ENCODE measurements around the gene LNPK.

The LNPK gene

DNA sequence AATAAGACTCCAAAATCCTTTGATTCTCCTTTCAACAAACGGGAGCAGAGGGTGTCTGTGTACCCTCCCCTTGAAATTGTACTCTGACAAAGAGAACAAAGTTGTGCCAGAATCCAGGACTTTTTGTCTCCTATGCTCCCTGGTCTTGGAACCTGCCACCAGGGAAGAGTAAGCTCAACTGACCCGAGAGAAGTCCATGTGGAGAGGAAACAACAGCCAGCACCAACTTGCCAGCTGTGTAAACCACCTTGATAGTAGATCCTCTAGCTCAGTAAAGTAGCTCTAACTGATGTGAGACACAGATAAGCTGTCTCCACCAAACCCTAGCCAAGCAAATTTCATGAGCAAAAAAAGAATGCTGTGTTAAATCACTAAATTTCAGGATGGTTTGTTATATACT is 46.9 kb downstream of the LNPK start:
- intact Hi-C loops (cut with micrococcal nuclease), result no loop called here
- H3K4me3 Mint-ChIP-seq, result no peak overlapping the region
- no peaks in the 10 kb centered on the region for H3K4me1 Mint-ChIP-seq (ENCODE audit: low read depth)
- peaks cover 69% of the 10 kb centered on the region for H3K36me3 Mint-ChIP-seq (ENCODE audit: low read depth)
- H3K27ac Mint-ChIP-seq, result no peak overlapping the region
- H3K9me3 Mint-ChIP-seq, result no peaks in the 10 kb centered on the region
- H3K27me3 Mint-ChIP-seq, result no peaks in the 10 kb centered on the region

DNA sequence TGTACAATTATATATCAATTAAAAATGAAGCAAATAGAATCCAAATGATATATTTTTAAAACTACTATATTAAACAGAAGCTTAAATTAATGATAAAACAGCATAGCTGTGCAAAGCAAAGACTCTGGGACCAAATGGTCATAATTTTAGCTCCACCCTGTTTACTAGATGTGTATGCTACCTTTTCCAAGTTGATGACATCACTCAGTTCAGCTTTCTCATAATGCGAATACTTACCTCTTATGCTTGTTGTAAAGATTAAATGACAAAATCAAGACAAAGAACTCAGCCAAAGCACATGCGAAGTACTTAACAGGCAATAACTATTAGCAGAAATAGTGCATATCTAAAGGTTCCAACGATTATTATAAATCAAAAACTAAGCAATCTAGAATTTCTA is 51.6 kb downstream of the LNPK start:
- Mint-ChIP-seq H3K4me3 (no peak overlapping the region), H3K27ac (no peak overlapping the region), H3K9me3 (no peaks in the 10 kb centered on the region), H3K36me3 (ENCODE audit: low read depth) (peaks cover 32% of the 10 kb centered on the region), H3K27me3 (no peaks in the 10 kb centered on the region), H3K4me1 (ENCODE audit: low read depth) (no peaks in the 10 kb centered on the region)
- intact Hi-C loops (cut with micrococcal nuclease), result no loop called here

DNA sequence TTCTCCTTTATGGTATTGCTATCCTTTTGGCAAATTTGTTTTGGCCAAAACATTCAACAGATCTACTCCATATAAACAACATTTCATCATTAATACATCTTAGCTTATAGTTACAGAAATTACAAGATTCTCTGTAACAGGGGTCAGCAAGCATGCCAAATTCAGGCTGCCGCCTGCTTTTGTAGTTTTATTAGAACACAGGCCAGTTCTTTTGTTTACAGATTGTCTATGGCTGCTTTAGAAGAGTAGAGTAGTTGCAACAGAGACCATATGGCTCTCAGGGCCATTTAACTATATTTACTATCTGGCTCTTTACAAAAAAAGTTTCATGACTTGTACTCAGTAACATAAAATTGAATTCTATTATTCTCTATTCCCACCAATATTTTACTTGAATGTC is 53.9 kb downstream of the LNPK start:
- no peaks in the 10 kb centered on the region for H3K4me1 Mint-ChIP-seq (ENCODE audit: low read depth)
- no peak overlapping the region for H3K27ac Mint-ChIP-seq
- H3K27me3 Mint-ChIP-seq, result no peaks in the 10 kb centered on the region
- H3K36me3 Mint-ChIP-seq (ENCODE audit: low read depth), result peaks cover 28% of the 10 kb centered on the region
- intact Hi-C loops (cut with micrococcal nuclease), result no loop called here
- no peaks in the 10 kb centered on the region for H3K9me3 Mint-ChIP-seq
- no peak overlapping the region for H3K4me3 Mint-ChIP-seq

DNA sequence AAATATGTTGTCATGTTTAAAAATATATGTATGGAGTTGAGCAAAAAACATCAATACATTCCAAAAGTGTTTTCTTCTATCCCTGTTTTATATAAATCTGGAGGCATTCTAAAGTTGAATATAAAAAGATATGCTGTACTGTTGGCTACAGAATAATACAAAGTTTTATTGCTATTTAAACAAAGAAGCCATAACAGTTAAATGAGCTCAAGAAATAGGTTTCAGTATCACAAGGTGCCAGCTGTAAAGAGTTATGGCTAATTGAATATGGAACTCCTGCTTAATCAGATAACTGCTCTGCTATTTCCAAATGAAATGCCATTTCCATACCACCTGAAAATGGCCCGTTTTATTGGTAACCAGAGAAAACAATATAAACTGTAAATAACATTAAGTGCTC is 55.0 kb downstream of the LNPK start:
- Mint-ChIP-seq H3K27me3 (no peaks in the 10 kb centered on the region), H3K36me3 (ENCODE audit: low read depth) (peaks cover 29% of the 10 kb centered on the region), H3K4me3 (no peak overlapping the region), H3K9me3 (peaks cover 3% of the 10 kb centered on the region), H3K27ac (no peak overlapping the region), H3K4me1 (ENCODE audit: low read depth) (no peaks in the 10 kb centered on the region)
- intact Hi-C loops (cut with micrococcal nuclease), result no loop called here

DNA sequence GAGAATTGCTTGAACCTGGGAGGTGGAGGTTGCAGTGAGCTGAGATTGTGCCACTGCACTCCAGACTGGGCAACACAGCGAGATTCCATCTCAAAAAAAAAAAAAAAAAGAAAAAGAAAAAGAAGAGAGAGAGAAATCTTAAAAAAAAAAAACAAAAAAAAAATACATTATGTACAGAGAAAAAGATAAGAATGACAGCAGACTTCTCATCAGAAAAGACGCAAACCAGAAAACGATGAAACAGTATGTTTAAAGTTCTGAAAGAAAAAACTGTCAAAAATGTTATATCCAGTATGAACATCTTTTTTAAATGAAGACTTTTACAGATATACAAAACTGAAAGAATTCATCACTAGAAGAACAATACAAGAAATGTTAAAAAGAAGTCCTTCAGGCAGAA is 60.4 kb downstream of the LNPK start:
- H3K9me3 Mint-ChIP-seq, result peaks cover 10% of the 10 kb centered on the region
- intact Hi-C loops (cut with micrococcal nuclease), result no loop called here

DNA sequence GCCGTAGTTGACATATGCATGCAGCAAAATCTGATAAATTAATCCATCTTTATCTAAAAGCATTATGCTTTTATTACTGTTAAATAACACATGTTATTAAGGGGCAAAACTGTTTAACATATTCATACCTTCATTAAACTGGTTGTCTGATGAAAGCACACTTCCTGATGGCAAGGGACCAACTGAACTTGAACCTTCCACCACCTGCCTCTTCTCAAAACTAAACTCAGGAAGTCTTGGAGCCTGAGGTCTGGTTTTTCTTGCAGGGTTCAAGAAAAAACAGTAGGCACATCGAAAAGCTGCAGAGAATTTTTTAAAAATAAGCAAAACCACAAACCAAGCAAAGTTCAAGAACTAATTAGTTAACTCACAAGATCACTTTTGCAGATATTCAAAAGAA is 64.9 kb downstream of the LNPK start:
- H3K4me1 Mint-ChIP-seq (ENCODE audit: low read depth), result no peaks in the 10 kb centered on the region
- intact Hi-C loops (cut with micrococcal nuclease), result no loop called here
- no peak overlapping the region for H3K4me3 Mint-ChIP-seq
- peaks cover 50% of the 10 kb centered on the region for H3K36me3 Mint-ChIP-seq (ENCODE audit: low read depth)
- H3K27ac Mint-ChIP-seq, result no peak overlapping the region
- peaks cover 8% of the 10 kb centered on the region for H3K9me3 Mint-ChIP-seq
- H3K27me3 Mint-ChIP-seq, result no peaks in the 10 kb centered on the region

More for the DNA sequence above, 60.4 kb downstream of the LNPK start:
- Mint-ChIP-seq H3K27ac (no peak overlapping the region), H3K4me1 (ENCODE audit: low read depth) (no peaks in the 10 kb centered on the region), H3K36me3 (ENCODE audit: low read depth) (peaks cover 47% of the 10 kb centered on the region), H3K4me3 (no peak overlapping the region), H3K27me3 (no peaks in the 10 kb centered on the region)

DNA sequence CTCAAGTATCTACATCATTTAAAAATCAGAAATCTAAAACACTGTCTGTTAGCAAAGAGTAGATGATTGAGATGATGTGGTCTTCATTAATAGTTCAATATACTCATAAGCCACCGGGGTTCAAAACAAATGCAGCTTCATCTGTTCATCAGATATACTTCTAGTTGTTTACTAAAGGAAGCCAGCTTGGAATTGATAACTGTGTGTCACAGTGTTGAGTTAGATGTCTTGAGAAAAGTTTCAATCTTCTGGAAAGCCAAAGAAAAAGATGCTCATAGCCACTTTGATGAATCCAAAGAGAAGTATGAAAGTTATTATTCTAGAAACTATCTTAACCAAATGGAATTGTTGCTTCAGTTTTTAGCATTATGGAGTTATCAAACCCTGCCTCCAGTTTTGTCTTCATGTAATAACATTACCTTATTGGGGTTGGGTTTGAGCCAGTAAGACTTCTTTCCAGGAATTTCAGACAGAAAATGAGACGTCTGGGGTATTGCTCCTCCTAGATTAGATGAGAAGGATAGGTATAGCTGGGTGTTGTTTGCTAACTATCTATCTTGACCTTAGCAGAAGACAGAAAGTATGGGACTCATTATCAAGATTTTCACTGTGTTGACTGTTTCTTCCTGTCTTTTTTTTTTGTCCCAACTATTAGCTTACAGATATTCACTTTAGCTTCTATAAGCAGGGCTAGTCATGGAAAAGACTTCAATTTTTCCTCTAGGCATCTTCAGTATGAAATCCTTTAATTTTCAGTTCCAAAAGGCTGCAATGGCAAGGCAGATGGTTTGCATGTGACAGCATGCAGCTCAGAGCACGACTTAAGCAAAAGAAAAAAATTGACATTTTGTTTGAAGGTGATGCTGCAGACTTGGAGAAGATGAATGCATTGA is 66.5 kb downstream of the LNPK start:
- intact Hi-C loops (cut with micrococcal nuclease), result no loop called here
- H3K4me1 Mint-ChIP-seq (ENCODE audit: low read depth), result no peaks in the 10 kb centered on the region
- H3K27me3 Mint-ChIP-seq, result no peaks in the 10 kb centered on the region
- no peaks in the 10 kb centered on the region for H3K9me3 Mint-ChIP-seq
- H3K4me3 Mint-ChIP-seq, result no peak overlapping the region
- no peak overlapping the region for H3K27ac Mint-ChIP-seq
- peaks cover 34% of the 10 kb centered on the region for H3K36me3 Mint-ChIP-seq (ENCODE audit: low read depth)

DNA sequence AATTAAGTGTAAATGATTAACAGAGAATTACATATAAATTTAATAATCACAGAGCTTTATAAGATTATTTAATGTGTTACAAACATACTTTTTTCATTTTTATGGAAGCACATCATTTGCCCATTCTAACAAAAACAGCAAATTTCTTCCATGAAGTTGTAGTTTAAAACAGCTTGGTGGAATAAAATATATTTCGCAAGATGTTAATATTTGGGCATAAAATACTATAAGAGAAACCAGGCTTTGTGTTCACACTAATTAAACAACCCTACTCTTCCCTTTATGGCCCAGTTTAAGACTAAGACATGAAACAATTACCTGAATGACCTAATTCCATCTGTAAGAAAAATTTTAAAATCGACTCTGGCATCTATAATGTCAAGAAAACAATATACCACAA is 69.4 kb downstream of the LNPK start:
- no peak overlapping the region for H3K27ac Mint-ChIP-seq
- no peak overlapping the region for H3K4me3 Mint-ChIP-seq
- peaks cover 5% of the 10 kb centered on the region for H3K4me1 Mint-ChIP-seq (ENCODE audit: low read depth)
- H3K27me3 Mint-ChIP-seq, result no peaks in the 10 kb centered on the region
- H3K36me3 Mint-ChIP-seq (ENCODE audit: low read depth), result peaks cover 23% of the 10 kb centered on the region
- intact Hi-C loops (cut with micrococcal nuclease), result no loop called here
- H3K9me3 Mint-ChIP-seq, result no peaks in the 10 kb centered on the region

DNA sequence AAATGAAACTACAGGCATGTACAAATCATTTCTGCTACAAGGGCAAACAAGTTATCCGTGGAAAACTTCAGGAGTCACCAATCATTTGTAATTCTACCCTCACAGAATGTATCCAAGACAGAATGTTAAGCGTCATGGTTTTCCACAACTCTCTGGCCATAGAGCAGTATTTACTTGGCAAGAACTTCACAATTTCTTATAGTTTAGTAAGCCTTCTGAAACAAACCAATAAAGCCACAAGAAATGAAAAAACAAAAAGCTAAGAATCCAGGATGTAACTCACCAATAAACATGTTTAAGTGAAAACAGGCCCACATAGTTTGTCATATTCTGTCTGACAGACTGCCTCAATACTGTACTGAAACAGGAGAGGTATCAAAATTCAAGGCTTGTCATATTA is 70.3 kb downstream of the LNPK start:
- Mint-ChIP-seq H3K36me3 (ENCODE audit: low read depth) (peaks cover 25% of the 10 kb centered on the region), H3K4me1 (ENCODE audit: low read depth) (peaks cover 5% of the 10 kb centered on the region), H3K9me3 (no peaks in the 10 kb centered on the region), H3K27ac (no peak overlapping the region), H3K4me3 (no peak overlapping the region), H3K27me3 (no peaks in the 10 kb centered on the region)
- intact Hi-C loops (cut with micrococcal nuclease), result no loop called here

DNA sequence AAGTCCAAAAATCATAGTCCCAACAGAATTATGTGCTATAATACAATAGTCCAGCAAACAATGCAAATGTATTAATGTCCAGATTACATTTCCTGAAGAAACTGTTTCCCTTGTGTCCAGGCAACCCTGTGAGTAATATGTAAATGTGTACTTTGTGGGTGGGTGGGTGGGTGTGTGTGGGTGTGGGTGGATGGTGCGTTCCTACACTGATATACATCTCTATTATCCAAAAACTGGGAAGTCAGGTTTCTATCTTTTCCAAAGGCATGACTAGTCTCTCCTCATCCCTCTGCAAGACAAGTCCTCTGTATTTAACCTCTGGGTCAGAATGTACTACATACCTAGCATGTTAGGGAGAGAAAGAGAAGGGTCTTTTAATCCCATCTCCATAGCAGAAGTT is 71.6 kb downstream of the LNPK start:
- Mint-ChIP-seq H3K4me3 (no peak overlapping the region), H3K36me3 (ENCODE audit: low read depth) (peaks cover 29% of the 10 kb centered on the region)

DNA sequence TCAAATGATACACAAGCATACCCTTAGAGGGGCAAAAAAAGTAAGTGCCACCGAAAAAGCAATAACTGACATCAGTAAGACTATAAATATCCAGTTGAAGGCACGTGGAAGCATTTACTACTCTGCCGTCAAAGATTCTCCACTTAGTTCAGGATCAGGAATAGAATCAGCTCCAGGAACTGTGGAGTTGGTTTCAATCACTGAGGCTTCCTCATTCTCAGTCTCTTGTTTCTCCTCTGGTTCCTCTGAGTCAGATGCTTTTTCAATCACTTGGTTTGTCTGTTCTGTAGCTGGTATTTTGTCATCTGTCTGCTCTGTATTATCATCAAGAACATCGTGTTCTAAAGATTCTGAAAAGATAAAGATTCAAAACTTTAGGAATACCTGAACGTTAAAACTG is 72.2 kb downstream of the LNPK start:
- Mint-ChIP-seq H3K4me3 (no peak overlapping the region), H3K36me3 (ENCODE audit: low read depth) (peaks cover 27% of the 10 kb centered on the region), H3K27me3 (no peaks in the 10 kb centered on the region), H3K9me3 (no peaks in the 10 kb centered on the region), H3K4me1 (ENCODE audit: low read depth) (peaks cover 5% of the 10 kb centered on the region), H3K27ac (no peak overlapping the region)
- intact Hi-C loops (cut with micrococcal nuclease), result no loop called here

More for the DNA sequence above, 71.6 kb downstream of the LNPK start:
- intact Hi-C loops (cut with micrococcal nuclease), result no loop called here
- Mint-ChIP-seq H3K27ac (no peak overlapping the region), H3K9me3 (no peaks in the 10 kb centered on the region), H3K27me3 (no peaks in the 10 kb centered on the region), H3K4me1 (ENCODE audit: low read depth) (peaks cover 5% of the 10 kb centered on the region)

DNA sequence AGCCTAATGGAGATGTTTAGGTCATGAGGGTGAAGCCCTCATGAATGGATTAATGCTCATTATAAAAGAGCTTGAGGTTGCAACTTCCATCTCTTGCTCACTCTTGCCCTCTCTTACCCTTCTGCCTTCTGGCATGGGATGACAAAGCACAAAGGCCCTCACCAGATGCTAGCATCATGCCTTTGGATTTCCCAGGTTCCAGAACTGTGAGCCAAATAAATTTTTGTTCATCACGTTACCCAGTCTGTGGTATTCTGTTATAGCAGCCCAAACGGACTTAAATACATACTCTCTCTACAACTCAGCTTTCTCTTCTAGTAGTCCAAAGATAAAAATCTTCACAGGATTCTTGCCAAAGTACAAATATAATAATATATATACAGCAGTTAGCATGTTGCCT is 75.8 kb downstream of the LNPK start:
- peaks cover 5% of the 10 kb centered on the region for H3K4me1 Mint-ChIP-seq (ENCODE audit: low read depth)
- no peaks in the 10 kb centered on the region for H3K27me3 Mint-ChIP-seq
- no peak overlapping the region for H3K27ac Mint-ChIP-seq
- intact Hi-C loops (cut with micrococcal nuclease), result no loop called here
- peaks cover 21% of the 10 kb centered on the region for H3K36me3 Mint-ChIP-seq (ENCODE audit: low read depth)
- H3K4me3 Mint-ChIP-seq, result no peak overlapping the region
- H3K9me3 Mint-ChIP-seq, result no peaks in the 10 kb centered on the region

DNA sequence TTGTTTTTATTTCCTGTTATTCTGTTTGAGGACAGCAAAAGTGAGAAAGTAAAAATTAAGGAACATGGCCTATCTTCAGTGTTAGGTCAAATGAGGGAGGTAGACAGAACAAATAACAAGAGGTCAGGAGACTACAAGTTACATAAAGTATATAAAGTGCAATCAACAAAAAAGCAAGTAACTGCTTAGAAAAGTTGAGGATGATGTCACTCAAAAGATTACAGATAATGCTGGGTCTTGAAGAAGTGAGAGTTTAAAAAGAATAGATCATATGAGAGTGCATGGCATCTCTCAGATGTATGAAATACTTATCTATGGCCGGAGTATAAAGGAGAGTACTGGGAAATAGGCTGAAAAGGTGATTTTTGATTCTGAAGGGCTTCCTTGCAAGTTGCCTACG is 79.9 kb downstream of the LNPK start:
- Mint-ChIP-seq H3K27ac (no peak overlapping the region), H3K4me1 (ENCODE audit: low read depth) (no peaks in the 10 kb centered on the region), H3K9me3 (no peaks in the 10 kb centered on the region), H3K36me3 (ENCODE audit: low read depth) (peaks cover 17% of the 10 kb centered on the region), H3K27me3 (no peaks in the 10 kb centered on the region), H3K4me3 (no peak overlapping the region)
- intact Hi-C loops (cut with micrococcal nuclease), result no loop called here

DNA sequence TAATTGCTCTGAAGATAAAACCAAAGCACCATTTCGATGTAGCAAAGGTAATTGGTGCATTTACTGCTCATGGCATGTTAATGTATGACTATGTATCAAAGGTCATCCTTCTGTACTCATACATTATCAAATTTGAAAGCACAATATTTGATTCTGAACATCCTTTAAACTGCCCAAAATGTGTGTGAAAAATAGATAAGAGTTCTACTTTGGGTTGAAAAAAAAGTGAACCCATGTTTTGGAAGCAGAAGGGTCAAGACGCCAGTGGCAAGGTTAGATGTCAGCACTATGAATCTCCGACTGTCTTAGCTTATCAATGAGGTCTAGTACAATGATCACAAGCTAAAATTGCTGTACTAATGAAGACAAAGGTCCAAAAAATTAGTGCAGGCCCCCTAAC is 83.1 kb downstream of the LNPK start:
- Mint-ChIP-seq H3K9me3 (no peaks in the 10 kb centered on the region), H3K27ac (no peak overlapping the region), H3K4me1 (ENCODE audit: low read depth) (no peaks in the 10 kb centered on the region), H3K36me3 (ENCODE audit: low read depth) (no peaks in the 10 kb centered on the region), H3K4me3 (no peak overlapping the region), H3K27me3 (peaks cover 1% of the 10 kb centered on the region)
- intact Hi-C loops (cut with micrococcal nuclease), result no loop called here

DNA sequence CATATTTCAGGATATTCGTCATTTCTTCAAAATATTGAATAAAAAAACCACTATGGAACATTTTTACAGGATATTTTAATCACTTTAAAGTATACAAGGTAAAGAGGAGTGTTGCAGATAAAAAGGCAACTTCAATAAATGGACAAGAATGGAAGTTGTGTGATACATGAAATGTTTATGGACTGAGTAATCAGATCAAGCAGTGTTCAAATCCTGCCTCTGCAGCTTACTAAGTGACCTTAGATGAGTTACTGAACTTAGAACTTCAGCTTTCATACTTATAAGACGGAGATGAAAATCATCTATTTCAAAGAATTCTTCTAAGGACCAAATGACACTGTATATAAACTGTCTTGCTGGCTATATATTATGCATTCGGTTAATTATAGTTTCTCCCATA is 87.2 kb downstream of the LNPK start:
- no peaks in the 10 kb centered on the region for H3K9me3 Mint-ChIP-seq
- intact Hi-C loops (cut with micrococcal nuclease), result no loop called here
- peaks cover 5% of the 10 kb centered on the region for H3K27me3 Mint-ChIP-seq
- no peak overlapping the region for H3K27ac Mint-ChIP-seq
- H3K4me1 Mint-ChIP-seq (ENCODE audit: low read depth), result no peaks in the 10 kb centered on the region
- H3K36me3 Mint-ChIP-seq (ENCODE audit: low read depth), result no peaks in the 10 kb centered on the region
- H3K4me3 Mint-ChIP-seq, result no peak overlapping the region

Data from dendritic cell treated with granulocyte-macrophage colony-stimulating factor and Interleukin-4, amounts not matched to agents 40 ng/mL and 50 ng/mL, for 4 days (primary cell).